ENCODE data around the gene DMC1.

Gene DMC1

GRCh38 chr22:38565441-38565840 is 4.5 kb downstream of the DMC1 start:
- no peak for DNase-seq (ENCODE audit: low read depth)

GRCh38 chr22:38564669-38565068 is 5.3 kb downstream of the DMC1 start:
- no peak for DNase-seq (ENCODE audit: low read depth)
- H3K4me3 ChIP-seq (replicated peaks; ENCODE audit: low read depth, low read length) = no peak overlapping the region
- TF ChIP-seq CTCF (IDR thresholded peaks at IDR 0.05; ENCODE audit: low read length, missing control alignments) = no peak

More at GRCh38 chr22:38565441-38565840, 4.5 kb downstream of the DMC1 start:
- no peak for TF ChIP-seq CTCF (IDR thresholded peaks at IDR 0.05; ENCODE audit: low read length, missing control alignments)
- H3K4me3 ChIP-seq (replicated peaks; ENCODE audit: low read depth, low read length) = no peak overlapping the region

- no peak for TF ChIP-seq CTCF (IDR thresholded peaks at IDR 0.05; ENCODE audit: low read length, missing control alignments)
- peak; percentile 8 for DNase-seq (ENCODE audit: low read depth)
- no peak overlapping the region for H3K4me3 ChIP-seq (replicated peaks; ENCODE audit: low read depth, low read length)
Observed at GRCh38 chr22:38554281-38554680, 15.7 kb downstream of the DMC1 start.

- no peak for DNase-seq (ENCODE audit: low read depth)
- TF ChIP-seq CTCF (IDR thresholded peaks at IDR 0.05; ENCODE audit: low read length, missing control alignments) = no peak
- H3K4me3 ChIP-seq (replicated peaks; ENCODE audit: low read depth, low read length) = no peak overlapping the region
Observed at GRCh38 chr22:38549101-38549894, 20.7 kb downstream of the DMC1 start.

- DNase-seq (ENCODE audit: low read depth) = no peak
- TF ChIP-seq CTCF (IDR thresholded peaks at IDR 0.05; ENCODE audit: low read length, missing control alignments) = no peak
- H3K4me3 ChIP-seq (replicated peaks; ENCODE audit: low read depth, low read length) = no peak overlapping the region
Observed at GRCh38 chr22:38540701-38541100, 29.3 kb downstream of the DMC1 start.

- no peak for DNase-seq (ENCODE audit: low read depth)
- no peak for TF ChIP-seq CTCF (IDR thresholded peaks at IDR 0.05; ENCODE audit: low read length, missing control alignments)
- H3K4me3 ChIP-seq (replicated peaks; ENCODE audit: low read depth, low read length) = no peak overlapping the region
Observed at GRCh38 chr22:38531251-38531938, 38.6 kb downstream of the DMC1 start.

All from fibroblast of pulmonary artery (primary cell).